ENCODE data around the gene FKBP6. TPM values are rescaled to one million over a fixed set of nuclear protein-coding genes. Genes with fewer than 3 reads are reported as not detected.

Gene FKBP6
- polyA plus RNA-seq, 1 donor (not counting 4 experiments of a cell fraction or from before 2014, with no cell fraction given) = not detected

DNA sequence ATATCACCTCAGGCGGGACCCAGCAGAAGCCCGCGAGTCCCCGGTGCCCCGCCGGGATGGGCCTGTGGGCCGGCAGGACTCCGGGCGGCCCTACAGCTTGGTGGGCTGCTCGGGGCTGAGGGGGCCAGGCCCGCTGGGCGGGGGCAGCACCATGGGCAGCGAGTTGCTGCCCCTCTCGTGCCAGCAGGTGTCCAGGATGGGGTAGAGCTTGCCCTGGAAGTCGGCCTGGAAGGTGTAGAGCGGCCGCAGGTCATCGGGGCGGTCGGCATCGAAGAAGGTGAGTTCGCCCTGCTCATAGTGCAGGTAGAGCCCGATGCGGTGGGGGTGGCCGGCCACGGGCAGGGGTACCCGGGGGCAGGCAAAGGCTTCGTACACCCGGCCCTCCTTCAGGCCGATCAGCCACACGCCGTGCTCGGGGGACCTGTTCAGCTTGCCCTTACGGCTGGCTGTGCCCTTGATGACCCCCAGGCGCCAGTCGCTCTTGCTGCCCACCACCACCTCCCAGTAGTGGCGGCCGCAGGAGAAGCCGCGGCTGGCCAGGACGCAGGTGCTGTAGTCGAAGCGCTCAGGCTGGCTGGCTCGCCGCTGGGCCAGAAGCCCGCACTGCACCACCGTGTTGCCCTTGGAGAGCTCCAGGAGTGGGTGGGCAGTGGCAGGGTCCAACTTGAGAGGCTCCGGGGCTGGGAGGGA is 15.0 kb upstream of the FKBP6 start:
- dilution Hi-C loops (cut with MboI; ENCODE audit: extremely low pct_ligation_motif_present, low sequenced_read_pairs) = no loop called here
- DNase-seq (ENCODE audit: low read depth, low spot score) (no peak), FAIRE-seq (no peak)
- Histone ChIP-seq H3K9me1 (ENCODE audit: control insufficient read depth, extremely low read depth, insufficient read depth, low read length) (no peaks in the 10 kb centered on the region), H3K4me1 (ENCODE audit: control insufficient read depth, extremely low read depth, insufficient read depth, low read length) (no peaks in the 10 kb centered on the region), H4K20me1 (ENCODE audit: control insufficient read depth, extremely low read depth, insufficient read depth, low read length) (no peaks in the 10 kb centered on the region), H3K27me3 (ENCODE audit: control insufficient read depth, extremely low read depth, insufficient read depth, low read length) (no peaks in the 10 kb centered on the region), H3K27ac (ENCODE audit: control insufficient read depth, insufficient read depth, low read length) (no peak overlapping the region), H3K36me3 (ENCODE audit: control insufficient read depth in 2 of 2, extremely low read depth in 1 of 2, insufficient read depth in 2 of 2, low read length in 2 of 2) (no peaks in the 10 kb centered on the region), H2AFZ (ENCODE audit: control insufficient read depth, low read length) (no peak overlapping the region), H3K9ac (ENCODE audit: control insufficient read depth, extremely low read depth, insufficient read depth, low read length) (no peak overlapping the region), H3K4me2 (ENCODE audit: control insufficient read depth, extremely low read depth, insufficient read depth, low read depth, low read length) (no peak overlapping the region), H3K4me3 (ENCODE audit: control insufficient read depth in 2 of 3, extremely low read depth in 1 of 3, insufficient read depth in 2 of 3, low read depth in 1 of 3, low read length in 3 of 3) (no peak overlapping the region), H3K9me3 (ENCODE audit: control insufficient read depth, low read depth, low read length) (no peaks in the 10 kb centered on the region), H3K79me2 (ENCODE audit: control insufficient read depth, insufficient read depth, low read length) (peaks cover 3% of the 10 kb centered on the region)
- TF ChIP-seq EZH2 (IDR thresholded peaks at IDR 0.05; ENCODE audit: low read length) (no peak), CTCF (optimal IDR thresholded peaks at IDR 0.05 in 1 of 3, IDR thresholded peaks at IDR 0.05 in 1 of 3, conservative IDR thresholded peaks at IDR 0.05 in 1 of 3; ENCODE audit: extremely low read depth in 1 of 3, insufficient read depth in 2 of 3, low read length in 3 of 3) (no peak)

- Histone ChIP-seq H3K4me3 (ENCODE audit: control insufficient read depth in 2 of 3, extremely low read depth in 1 of 3, insufficient read depth in 2 of 3, low read depth in 1 of 3, low read length in 3 of 3) (no peak overlapping the region), H3K27me3 (ENCODE audit: control insufficient read depth, extremely low read depth, insufficient read depth, low read length) (no peaks in the 10 kb centered on the region), H3K4me2 (ENCODE audit: control insufficient read depth, extremely low read depth, insufficient read depth, low read depth, low read length) (no peak overlapping the region), H3K9me1 (ENCODE audit: control insufficient read depth, extremely low read depth, insufficient read depth, low read length) (no peaks in the 10 kb centered on the region), H3K36me3 (ENCODE audit: control insufficient read depth in 2 of 2, extremely low read depth in 1 of 2, insufficient read depth in 2 of 2, low read length in 2 of 2) (no peaks in the 10 kb centered on the region), H3K79me2 (ENCODE audit: control insufficient read depth, insufficient read depth, low read length) (no peaks in the 10 kb centered on the region), H3K27ac (ENCODE audit: control insufficient read depth, insufficient read depth, low read length) (no peak overlapping the region), H3K9ac (ENCODE audit: control insufficient read depth, extremely low read depth, insufficient read depth, low read length) (no peak overlapping the region), H3K4me1 (ENCODE audit: control insufficient read depth, extremely low read depth, insufficient read depth, low read length) (no peaks in the 10 kb centered on the region), H3K9me3 (ENCODE audit: control insufficient read depth, low read depth, low read length) (no peaks in the 10 kb centered on the region), H4K20me1 (ENCODE audit: control insufficient read depth, extremely low read depth, insufficient read depth, low read length) (no peaks in the 10 kb centered on the region), H2AFZ (ENCODE audit: control insufficient read depth, low read length) (no peak overlapping the region)
- FAIRE-seq (no peak), DNase-seq (ENCODE audit: low read depth, low spot score) (no peak)
- dilution Hi-C loops (cut with MboI; ENCODE audit: extremely low pct_ligation_motif_present, low sequenced_read_pairs) = no loop called here
- TF ChIP-seq EZH2 (IDR thresholded peaks at IDR 0.05; ENCODE audit: low read length) (no peak), CTCF (optimal IDR thresholded peaks at IDR 0.05 in 1 of 3, IDR thresholded peaks at IDR 0.05 in 1 of 3, conservative IDR thresholded peaks at IDR 0.05 in 1 of 3; ENCODE audit: extremely low read depth in 1 of 3, insufficient read depth in 2 of 3, low read length in 3 of 3) (no peak)
These were observed 14.4 kb upstream of the FKBP6 start for GRCh38 chr7:73313521-73313906.

All from keratinocyte (primary cell).